ENCODE measurements around the gene PDE1C. TPM values are rescaled to one million over a fixed set of nuclear protein-coding genes. Genes with fewer than 3 reads are reported as not detected.

Gene PDE1C
- total RNA-seq, 1 experiment from 2014 or later, result 2.4 TPM

- no peak for DNase-seq (ENCODE audit: low spot score)
Observed at GRCh38 chr7:31775556-31775955, 294.7 kb downstream of the PDE1C start.

DNA sequence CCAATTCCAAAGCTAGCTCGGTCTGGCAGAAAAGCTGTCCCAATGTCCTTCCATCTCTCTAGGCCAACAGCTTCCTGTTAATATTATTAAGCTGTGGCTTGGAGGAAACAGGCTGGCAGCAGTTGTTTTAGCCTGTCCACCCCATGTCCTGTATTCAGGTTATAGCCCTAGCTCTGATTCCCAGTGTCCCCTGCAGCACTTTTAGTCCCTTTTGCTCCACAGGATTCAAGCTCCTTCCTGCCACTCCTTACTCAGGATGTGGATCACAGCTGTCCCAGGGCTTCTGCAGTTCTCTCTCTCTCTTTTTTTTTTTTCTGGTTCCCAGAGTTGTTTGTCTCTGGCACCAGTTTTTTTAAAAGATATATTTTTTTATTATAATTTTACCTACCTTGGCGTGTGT, 298.0 kb downstream of the PDE1C start:
- DNase-seq (ENCODE audit: low spot score), result no peak

GRCh38 chr7:31767686-31768358, 302.4 kb downstream of the PDE1C start:
- no peak for DNase-seq (ENCODE audit: low spot score)

GRCh38 chr7:31764462-31764861, 305.7 kb downstream of the PDE1C start:
- DNase-seq (ENCODE audit: low spot score), result no peak

DNA sequence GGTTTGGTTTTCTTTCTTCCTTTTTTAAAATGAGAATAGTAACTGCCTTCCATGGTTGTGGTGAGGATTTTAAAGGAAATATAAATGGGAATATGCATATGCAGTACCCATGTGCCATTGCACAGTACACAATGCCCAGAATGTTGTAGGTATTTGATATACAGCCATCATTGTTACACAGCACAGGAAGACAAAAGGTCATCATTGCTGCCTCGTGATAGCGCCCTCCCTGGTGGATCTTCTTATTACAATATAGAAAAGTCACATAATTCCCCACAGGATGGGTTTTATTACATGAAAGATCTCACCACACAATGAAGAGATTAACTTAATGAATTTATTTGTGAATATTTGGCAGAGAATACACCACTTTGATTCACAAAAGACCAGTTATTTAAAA, 306.7 kb downstream of the PDE1C start:
- no peak for DNase-seq (ENCODE audit: low spot score)

DNA sequence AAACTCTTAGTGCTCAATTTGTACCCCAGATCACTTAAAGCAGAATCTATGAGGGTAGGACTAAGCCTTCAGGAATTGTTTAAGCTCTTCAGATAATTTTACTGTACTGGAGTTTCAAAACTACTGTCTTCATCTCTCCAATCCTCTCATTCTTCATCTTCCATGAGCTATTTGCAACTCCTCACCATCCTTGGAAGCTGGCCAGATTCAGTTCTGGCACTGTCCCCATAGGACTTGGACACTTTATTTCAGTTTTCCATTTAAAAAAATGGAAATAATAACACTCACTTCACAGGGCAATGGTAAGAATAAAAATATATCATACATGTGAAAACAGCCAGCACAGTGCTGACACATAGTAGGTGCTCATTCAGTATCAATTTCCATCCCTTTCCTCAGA, 308.6 kb downstream of the PDE1C start:
- no peak for DNase-seq (ENCODE audit: low spot score)

GRCh38 chr7:31758755-31759154, 311.5 kb downstream of the PDE1C start:
- DNase-seq (ENCODE audit: low spot score), result no peak

DNA sequence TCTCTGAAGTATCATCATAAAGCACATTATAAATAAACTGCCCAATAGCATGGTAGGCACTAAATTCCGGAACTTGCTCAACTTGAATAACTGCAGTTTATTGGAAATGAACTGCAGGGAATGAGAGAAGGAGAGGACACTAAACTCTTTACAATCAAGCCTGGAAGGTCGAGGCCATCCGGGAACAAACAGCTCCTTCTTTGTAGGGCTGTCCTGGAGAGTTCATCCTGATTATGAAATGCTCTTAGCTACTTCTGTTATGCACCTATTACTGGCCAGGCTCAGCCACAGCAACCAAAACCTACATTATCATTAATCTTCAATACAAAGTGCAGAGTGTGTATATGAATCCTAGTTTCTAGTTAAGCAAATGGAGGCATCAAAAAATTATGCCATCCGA, 318.5 kb downstream of the PDE1C start:
- DNase-seq (ENCODE audit: low spot score), result no peak

- DNase-seq (ENCODE audit: low spot score), result no peak
Observed at GRCh38 chr7:31748084-31748483, 322.1 kb downstream of the PDE1C start.

- DNase-seq (ENCODE audit: low spot score), result no peak
Observed at GRCh38 chr7:31747553-31747952, 322.7 kb downstream of the PDE1C start.

DNA sequence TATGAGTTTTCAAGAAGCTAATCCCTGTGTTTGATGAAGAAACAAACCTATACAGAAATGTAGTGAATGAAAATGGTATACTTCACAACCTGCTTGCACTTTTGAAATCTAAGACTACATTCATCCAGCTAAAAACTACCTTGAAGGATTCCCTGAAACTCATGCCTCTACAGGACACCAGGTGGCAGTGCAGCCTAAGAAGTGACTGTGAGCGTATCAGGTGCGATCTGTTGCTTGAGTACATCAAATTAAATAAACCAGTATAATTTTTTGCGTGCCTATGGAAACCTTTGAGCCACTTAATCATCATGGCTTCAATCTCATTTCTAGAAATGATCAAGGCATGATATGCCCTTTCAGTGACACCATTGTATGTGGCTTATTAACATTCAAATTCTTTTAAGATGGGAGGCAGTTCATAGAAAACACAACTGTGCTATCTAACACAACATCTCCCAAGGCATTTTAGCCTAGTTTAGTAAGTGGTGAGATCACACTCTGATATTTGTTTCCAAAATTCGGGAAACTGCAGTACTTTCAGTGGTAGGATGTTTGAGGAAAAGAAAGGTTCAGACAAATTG, 325.8 kb downstream of the PDE1C start:
- DNase-seq (ENCODE audit: low spot score), result peak; percentile 86

DNA sequence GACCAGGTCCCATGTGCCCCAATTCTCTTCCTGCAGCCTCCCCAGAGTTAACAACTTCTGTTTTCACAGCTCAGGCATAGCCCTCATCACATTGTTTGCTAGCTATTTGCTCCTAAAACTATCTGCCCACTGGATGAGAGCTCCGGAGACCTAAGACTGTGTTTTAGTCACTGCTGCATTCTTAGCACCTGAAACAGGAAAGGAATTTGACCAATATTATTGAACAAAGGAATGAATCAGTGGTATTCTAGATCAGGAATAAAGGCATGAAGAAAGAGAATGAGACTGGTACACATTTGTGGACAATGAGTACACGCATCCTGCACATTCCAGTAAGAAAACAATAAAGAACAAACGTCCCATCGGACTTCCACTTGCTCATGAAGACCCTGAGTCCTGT, 328.4 kb downstream of the PDE1C start:
- no peak for DNase-seq (ENCODE audit: low spot score)

DNA sequence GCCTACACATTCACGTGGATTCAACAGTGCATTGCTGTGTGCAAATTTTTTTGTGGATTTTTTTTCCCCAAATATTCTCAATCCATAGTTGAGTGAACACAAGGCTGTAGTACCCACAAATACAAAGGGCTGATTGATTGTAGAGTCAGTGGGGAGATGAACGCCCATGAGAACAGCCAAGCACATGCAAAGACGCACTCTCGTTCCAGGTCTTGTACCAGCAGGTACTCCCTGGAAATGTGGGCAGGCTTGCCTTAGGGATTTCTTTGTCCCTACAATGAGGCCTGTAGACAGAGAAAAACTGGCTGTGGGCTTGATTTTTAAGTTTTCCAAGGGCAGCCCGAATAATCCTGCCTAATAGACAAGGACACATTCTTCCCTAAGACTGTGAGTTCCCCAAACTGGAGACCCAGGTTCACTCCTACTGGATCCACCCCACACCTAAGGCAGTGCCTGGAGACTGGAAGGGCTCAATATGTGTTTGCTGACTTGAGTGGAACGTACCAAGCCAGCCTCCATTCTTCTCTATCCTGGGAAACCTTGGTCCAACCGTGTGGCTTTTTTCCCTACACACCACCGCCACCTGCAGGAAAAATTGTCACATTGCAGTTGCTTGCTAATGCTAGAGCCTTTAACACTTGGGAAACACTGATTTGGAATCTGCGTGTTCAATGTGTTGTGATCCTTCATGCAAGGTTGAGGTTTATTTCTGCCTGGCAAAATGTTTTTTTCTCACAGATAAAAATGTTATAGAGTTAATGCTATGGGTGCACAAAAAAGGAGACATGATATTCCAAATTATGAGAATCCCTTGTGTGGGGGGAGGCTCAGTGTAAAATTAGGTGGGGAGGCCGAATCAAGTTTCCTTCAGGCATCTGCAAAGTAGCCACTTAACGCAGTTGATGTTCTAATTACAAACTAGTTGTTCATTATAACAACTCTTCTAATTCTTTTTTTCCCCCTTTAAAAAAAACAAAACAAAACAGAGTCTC, 333.9 kb downstream of the PDE1C start:
- DNase-seq (ENCODE audit: low spot score), result peak; percentile 79

DNA sequence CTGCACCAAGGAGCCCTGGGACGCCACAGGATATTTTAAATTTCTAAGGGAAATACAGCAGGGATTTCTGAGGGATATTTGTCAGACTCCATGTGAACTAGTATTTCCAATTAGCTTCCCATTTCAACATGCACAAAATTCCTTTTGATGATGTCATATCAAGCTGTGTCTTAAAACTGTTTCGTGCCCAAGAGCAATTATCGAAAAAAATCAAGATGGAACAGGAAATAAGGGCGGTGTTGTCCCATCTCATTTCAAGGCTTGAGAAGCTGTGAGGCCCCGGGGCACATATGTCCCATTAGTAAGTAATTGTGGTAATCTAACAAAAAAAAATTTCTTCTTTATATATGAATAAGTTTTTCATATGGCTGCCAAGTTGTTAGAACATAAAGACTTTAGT, 335.8 kb downstream of the PDE1C start:
- peak; percentile 64 for DNase-seq (ENCODE audit: low spot score)

- DNase-seq (ENCODE audit: low spot score), result no peak
Observed at GRCh38 chr7:31729195-31729804, 340.9 kb downstream of the PDE1C start.

- DNase-seq (ENCODE audit: low spot score), result no peak
Observed at GRCh38 chr7:31724696-31725095, 345.5 kb downstream of the PDE1C start.

GRCh38 chr7:31720366-31720765, 349.8 kb downstream of the PDE1C start:
- no peak for DNase-seq (ENCODE audit: low spot score)

GRCh38 chr7:31716355-31716754, 353.9 kb downstream of the PDE1C start:
- no peak for DNase-seq (ENCODE audit: low spot score)

- no peak for DNase-seq (ENCODE audit: low spot score)
Observed at GRCh38 chr7:31710171-31710570, 360.0 kb downstream of the PDE1C start.

DNA sequence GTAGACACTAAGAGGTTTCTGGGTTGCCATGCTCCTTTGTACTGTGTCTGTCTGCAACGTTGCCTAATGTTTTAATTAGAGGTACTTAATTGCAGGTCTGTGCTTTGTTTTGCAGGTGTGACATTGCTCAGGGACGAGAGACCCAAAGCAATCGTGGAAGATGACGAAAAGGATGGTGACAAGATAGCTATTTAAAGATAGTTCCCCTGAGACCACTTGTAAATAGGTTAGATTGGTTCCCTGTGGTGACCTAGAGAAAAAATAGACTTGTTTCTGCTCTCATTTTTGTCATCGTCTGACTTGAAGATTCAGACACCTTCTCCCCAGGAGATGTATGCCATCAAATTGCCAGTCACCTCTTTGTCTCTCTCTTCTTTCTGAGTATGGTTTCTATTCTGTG, 363.1 kb downstream of the PDE1C start:
- DNase-seq (ENCODE audit: low spot score), result no peak

- no peak for DNase-seq (ENCODE audit: low spot score)
Observed at GRCh38 chr7:31705377-31705776, 364.8 kb downstream of the PDE1C start.

- no peak for DNase-seq (ENCODE audit: low spot score)
Observed at GRCh38 chr7:31702354-31702753, 367.9 kb downstream of the PDE1C start.

Data from H4 (cell line).